GM19238 (cell line): Measurements from ENCODE around the gene FNIP1.
"Not testable (repeated sequence)": the region's sequence is repeated elsewhere in the genome, so short reads cannot be mapped to it uniquely, and the experiment has no call there.

Source experiments
- DNase-seq: peaks from one replicate; pipeline ENCODE4 v3.0.0; 2011; ENCODE audit warnings: low spot score; ENCODE audit not compliant: insufficient read length

The FNIP1 gene

DNA sequence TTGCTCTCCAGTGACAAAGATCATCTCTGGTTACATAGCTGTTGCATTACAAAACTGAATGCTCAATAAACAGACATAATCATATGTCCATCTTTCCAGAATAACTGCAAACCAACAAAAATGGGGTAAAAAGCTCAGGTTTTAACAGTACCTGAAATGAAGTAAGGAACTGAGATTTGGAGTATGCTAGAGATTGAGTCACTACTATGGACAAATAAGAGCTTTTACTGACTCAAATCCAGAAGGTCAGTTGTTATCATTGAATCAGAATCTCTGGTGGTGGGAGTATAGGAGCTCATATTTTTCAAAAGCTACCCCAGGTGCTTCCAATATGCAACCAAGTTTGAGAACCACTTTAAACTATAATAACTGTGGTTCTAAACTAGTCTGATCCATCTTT is 157.7 kb downstream of the FNIP1 start:
- no peak for DNase-seq

- no peak for DNase-seq
These were observed 159.1 kb downstream of the FNIP1 start for GRCh38 chr5:131637694-131638093.

DNA sequence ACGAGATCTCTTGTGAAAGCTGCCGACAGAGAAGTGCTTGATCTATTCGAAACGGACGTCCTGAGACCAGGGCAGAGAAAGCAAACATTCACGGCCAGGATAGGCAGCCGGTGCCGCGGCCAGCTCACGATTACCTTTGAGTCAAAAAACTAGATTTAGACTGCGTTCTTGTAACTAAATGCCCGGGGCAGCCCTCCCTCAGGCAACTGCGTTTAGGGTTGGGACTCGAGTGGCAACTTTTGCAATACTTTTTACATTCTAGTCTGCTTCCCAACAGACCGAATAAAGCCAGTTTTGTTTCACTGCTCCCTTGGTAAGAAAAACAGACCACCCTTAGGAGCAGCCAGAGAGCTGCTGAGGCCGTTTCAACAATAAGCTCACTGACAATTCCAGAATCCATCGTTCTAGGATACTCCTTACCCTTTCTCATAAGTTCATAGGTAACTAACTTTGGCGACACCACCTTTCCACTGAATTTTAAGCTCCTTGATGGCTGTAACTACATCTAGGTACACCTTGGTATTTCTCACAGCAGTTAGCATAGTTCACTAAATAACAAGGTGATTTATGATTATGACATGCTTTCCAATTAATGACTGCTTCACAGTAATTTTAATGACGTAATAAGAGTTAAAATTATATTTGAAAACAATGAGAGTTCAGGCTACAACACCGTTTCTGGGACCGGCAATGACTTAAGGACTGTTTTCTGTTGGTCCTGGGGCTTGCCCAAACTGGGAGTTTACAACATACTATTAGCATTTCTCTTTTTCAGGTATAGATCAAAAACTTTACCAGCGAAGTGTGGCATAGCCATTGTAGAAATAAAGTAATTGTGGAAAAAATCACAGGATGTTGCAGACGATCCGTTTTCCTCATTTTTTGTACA is 160.9 kb downstream of the FNIP1 start:
- DNase-seq, result no peak

GRCh38 chr5:131634996-131635683 is 161.7 kb downstream of the FNIP1 start, which contains the start of gene RAPGEF6:
TSS of gene RAPGEF6 (minus strand) at chr5:131635229. CDS start at chr5:131635030, 199 bp downstream.
- DNase-seq, result peak; percentile 55

- no peak for DNase-seq
These were observed 162.2 kb downstream of the FNIP1 start for GRCh38 chr5:131634666-131634995.

DNA sequence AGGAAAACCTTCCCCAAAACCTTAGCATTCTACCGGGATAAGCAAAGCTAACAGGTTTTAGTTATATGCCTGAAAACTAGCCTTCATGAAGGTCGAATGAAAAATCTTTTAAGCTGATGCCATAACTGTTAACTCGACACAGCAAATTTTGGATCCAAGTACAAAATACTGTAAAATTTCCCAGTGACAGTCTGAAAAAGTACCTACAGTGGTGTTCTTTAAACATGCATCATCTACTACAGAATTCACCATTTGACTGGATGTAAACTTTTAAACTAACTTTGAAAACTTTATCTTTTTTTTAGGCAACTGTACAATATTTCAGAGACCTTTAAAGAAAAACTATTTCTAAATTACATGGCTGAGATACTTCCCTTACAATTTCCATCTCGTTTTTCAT is 162.6 kb downstream of the FNIP1 start:
- no peak for DNase-seq

GRCh38 chr5:131633830-131634229 is 163.0 kb downstream of the FNIP1 start:
- DNase-seq, result no peak

DNA sequence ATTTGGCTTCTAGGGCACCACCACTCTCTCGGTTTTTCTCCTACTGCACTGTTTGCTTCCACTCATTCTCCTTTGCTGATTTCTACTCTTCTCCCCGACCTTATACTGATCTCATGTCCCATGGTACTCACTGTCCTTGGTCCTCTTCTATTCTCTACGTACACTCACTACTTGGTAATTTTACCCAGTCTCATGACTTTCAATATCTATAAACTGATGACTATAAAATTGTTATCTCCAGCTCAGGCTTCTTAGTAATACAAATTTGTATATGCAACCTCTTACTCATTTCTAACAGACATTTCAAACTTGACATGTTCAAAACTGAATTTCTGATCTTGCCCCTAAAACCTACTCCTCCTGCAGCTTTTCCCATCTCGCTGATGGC is 165.9 kb downstream of the FNIP1 start:
- DNase-seq, result no peak

DNA sequence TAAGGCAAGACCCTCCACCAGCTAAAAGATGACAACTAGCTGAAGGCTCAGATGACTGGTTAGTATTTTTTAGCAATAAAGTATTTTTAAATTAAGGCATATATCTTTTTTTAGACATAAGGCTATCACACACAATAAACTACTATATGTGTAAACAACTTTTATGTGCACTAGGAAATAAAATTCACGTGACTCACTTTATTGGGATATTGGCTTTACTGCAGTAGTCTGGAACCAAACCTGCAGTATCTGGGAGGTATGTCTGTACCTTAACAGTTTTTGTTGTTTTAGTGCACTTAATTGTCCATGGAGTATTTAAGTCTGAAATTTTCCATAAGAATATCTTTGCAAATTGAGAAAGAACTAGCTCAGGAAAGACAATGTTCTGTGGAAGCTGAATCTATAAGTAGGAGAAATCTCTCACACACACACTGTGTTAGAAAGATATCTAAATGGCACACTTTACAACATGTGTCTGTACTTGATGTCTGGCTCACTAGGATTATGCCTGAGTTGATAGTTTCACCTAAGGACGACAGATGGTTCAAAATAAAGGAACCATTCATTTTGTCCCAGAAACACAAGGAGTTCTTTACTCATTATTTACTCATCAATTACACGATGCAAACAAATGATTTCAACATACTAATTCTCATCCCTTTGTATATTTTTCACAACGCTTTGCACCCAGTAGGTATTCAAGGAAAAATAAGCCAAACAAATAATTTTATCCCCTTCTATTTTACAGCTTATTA is 166.4 kb downstream of the FNIP1 start:
- DNase-seq, result no peak

GRCh38 chr5:131628990-131629389 is 167.8 kb downstream of the FNIP1 start:
- no peak for DNase-seq

GRCh38 chr5:131627207-131627865 is 169.5 kb downstream of the FNIP1 start:
- no peak for DNase-seq

GRCh38 chr5:131622633-131623032 is 174.2 kb downstream of the FNIP1 start:
- DNase-seq, result no peak

DNA sequence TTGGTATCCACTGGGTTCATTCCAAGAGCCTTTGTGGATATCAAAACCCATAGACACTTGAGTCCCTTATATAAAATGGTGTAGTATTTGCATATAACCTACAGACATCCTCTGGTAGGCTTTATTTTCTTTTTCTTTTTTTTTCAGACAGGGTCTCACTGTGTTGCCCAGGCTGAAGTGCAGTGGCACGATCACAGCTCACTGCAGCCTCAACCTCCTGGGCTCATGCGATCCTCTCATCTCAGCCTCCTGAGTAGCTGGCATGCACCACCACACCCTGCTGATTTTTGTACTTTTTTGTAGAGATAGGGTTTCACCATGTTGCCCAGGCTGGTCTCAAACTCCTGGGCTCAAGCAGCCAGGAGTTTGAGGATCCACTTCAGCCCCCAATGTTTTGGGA is 175.7 kb downstream of the FNIP1 start:
- not testable (repeated sequence) for DNase-seq

DNA sequence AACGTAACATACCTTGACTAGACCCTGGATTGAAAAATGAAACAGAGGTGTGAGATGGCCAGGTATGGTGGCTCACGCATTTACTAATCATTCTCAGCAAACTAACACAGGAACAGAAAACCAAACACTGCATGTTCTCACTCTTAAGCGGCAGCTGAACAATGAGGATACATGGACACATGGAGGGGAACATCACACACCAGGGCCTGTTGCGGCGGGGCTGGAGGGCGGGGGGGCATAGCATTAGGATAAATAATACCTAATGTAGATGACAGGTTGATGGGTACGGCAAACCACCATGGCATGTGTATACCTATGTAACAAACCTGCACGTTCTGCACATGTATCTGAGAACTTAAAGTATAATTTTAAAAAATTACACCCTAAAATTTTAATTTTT is 177.7 kb downstream of the FNIP1 start:
- DNase-seq, result no peak

- DNase-seq, result no peak
These were observed 179.5 kb downstream of the FNIP1 start for GRCh38 chr5:131617140-131617822.

DNA sequence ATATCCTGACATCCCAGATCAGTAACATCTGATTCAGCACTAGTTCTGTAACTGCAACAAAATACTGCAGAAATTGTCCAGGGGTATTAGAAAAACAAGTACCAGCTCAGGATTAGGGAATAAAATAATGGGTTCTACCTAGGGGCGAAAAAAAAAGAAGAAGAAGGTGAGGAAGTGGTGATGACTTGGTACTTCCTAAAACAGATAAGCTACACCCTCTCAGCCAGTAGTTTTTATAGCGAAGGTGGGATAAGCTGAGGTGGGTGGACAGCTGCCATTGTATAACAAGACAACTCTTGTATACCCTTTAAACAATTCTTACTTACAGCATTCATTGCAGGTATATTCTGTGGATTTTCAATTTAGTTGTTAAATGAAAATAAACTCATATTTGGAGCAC is 180.9 kb downstream of the FNIP1 start:
- no peak for DNase-seq

GRCh38 chr5:131613423-131613822 is 183.4 kb downstream of the FNIP1 start:
- no peak for DNase-seq

DNA sequence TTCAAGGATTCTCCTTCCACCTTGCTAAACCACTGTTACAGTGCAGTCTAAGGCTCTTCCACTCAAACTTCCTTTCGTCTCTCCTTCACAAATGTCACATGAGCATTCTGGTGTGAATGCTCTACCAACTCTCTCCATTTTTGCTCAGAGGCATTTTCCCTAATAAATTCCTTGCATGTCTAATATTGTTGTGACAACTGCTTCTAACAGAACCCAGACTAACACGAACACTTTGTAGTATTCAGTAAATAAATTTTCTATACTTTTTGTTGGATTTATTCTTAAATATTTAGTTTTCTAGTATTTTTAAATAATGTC is 185.8 kb downstream of the FNIP1 start:
- no peak for DNase-seq

DNA sequence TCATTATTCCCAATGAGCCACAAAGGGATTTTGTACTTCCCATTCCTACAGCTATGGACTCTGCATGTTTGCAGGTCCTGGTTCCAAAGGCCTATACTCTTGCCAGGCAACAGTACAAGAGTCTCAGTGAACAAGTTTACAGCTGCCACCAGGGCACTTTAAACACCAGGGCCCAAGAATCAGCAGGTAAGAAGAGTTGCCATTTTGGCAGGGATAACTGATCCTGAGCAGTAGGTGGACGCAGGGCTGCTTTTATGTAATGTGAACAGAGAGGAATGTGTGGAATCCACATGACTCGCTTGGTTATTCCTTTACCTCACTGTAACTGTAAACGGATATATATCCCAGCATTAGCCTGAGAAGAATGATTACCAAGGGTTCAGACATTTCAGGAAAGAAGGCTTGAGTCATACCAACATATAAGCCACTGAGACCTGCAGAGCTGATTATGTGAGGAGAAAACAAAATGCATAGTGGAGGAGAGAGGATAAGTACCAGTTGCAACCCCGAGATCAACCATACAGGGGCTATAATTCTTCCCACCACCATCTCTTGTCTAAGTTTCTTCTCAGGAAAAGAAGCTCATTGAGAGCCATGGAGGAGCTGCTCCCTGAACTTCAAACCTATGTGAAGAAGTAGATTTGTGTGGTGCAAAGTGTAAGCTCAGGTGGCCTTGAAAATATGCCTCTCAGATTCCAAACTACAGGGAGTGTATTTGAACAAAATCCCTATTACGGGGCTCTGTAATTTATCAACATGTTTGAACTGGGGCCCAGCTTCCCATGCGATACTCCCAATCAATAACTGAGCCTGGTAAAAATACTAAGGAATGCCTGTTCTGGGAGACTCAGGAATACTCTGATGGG is 186.4 kb downstream of the FNIP1 start:
- no peak for DNase-seq

GRCh38 chr5:131609774-131610173 is 187.0 kb downstream of the FNIP1 start:
- no peak for DNase-seq
